Measurements from ENCODE around the gene PDZRN3.

Gene PDZRN3

GRCh38 chr3:73591286-73591800 lies 33.4 kb downstream of the PDZRN3 start:
- no peak overlapping the region for H3K4me3 ChIP-seq (replicated peaks; ENCODE audit: low read depth, low read length)
- TF ChIP-seq CTCF (IDR thresholded peaks at IDR 0.05; ENCODE audit: low read depth, low read length, missing control alignments), result no peak
- DNase-seq (ENCODE audit: extremely low read depth, low read depth), result no peak

GRCh38 chr3:73586628-73587027 lies 38.1 kb downstream of the PDZRN3 start:
- DNase-seq (ENCODE audit: extremely low read depth, low read depth), result no peak
- no peak overlapping the region for H3K4me3 ChIP-seq (replicated peaks; ENCODE audit: low read depth, low read length)
- TF ChIP-seq CTCF (IDR thresholded peaks at IDR 0.05; ENCODE audit: low read depth, low read length, missing control alignments), result no peak

GRCh38 chr3:73586190-73586589 lies 38.6 kb downstream of the PDZRN3 start:
- no peak for DNase-seq (ENCODE audit: extremely low read depth, low read depth)
- no peak for TF ChIP-seq CTCF (IDR thresholded peaks at IDR 0.05; ENCODE audit: low read depth, low read length, missing control alignments)
- H3K4me3 ChIP-seq (replicated peaks; ENCODE audit: low read depth, low read length), result no peak overlapping the region

GRCh38 chr3:73584873-73585272 lies 39.9 kb downstream of the PDZRN3 start:
- no peak for TF ChIP-seq CTCF (IDR thresholded peaks at IDR 0.05; ENCODE audit: low read depth, low read length, missing control alignments)
- no peak overlapping the region for H3K4me3 ChIP-seq (replicated peaks; ENCODE audit: low read depth, low read length)
- DNase-seq (ENCODE audit: extremely low read depth, low read depth), result no peak

- H3K4me3 ChIP-seq (replicated peaks; ENCODE audit: low read depth, low read length), result no peak overlapping the region
- no peak for TF ChIP-seq CTCF (IDR thresholded peaks at IDR 0.05; ENCODE audit: low read depth, low read length, missing control alignments)
- DNase-seq (ENCODE audit: extremely low read depth, low read depth), result no peak
These were observed 42.2 kb downstream of the PDZRN3 start for GRCh38 chr3:73582535-73582934.

GRCh38 chr3:73581134-73581846 lies 43.5 kb downstream of the PDZRN3 start:
- no peak for TF ChIP-seq CTCF (IDR thresholded peaks at IDR 0.05; ENCODE audit: low read depth, low read length, missing control alignments)
- no peak for DNase-seq (ENCODE audit: extremely low read depth, low read depth)
- H3K4me3 ChIP-seq (replicated peaks; ENCODE audit: low read depth, low read length), result no peak overlapping the region

All from HFF-Myc (cell line).